GM12878 (cell line): ENCODE results near the gene PEX26.
A peak's percentile ranks its signal among the peaks of the same experiment; 100 is the strongest.

ENCODE experiments used
- ATF2 ChIP-seq: IDR thresholded peaks from 2 replicates; pipeline ENCODE4 v1.6.1; 2012; ENCODE audit warnings: low read length, inconsistent platforms
- ATF3 ChIP-seq: IDR thresholded peaks from 2 replicates; pipeline ENCODE4 v1.6.1; 2011; ENCODE audit warnings: low read depth, mild to moderate bottlenecking, low read length, moderate library complexity, borderline replicate concordance; ENCODE audit errors: extremely low read depth
- BHLHE40 ChIP-seq, 2 experiments: fragments of 450-650 bp in 1 of 2; IDR thresholded peaks; 2 replicates each; pipeline ENCODE4 v1.6.1; 2011 to 2017; ENCODE audit warnings: low read depth in 2 of 2, borderline replicate concordance in 1 of 2, improper control_type of control experiment in 1 of 2, low read length in 1 of 2, mild to moderate bottlenecking in 1 of 2
- GABPA ChIP-seq: IDR thresholded peaks from 2 replicates; pipeline ENCODE4 v1.6.1; 2014; ENCODE audit warnings: antibody characterized with exemption, low read depth, mild to moderate bottlenecking, inconsistent platforms
- IRF3 ChIP-seq: fragments of 450-650 bp; IDR thresholded peaks from 2 replicates; pipeline ENCODE4 v1.6.1; 2014; ENCODE audit warnings: mild to moderate bottlenecking
- JUND ChIP-seq: IDR thresholded peaks from 2 replicates; pipeline ENCODE4 v1.6.1; 2012; ENCODE audit warnings: low read depth, mild to moderate bottlenecking, low read length, improper control_type of control experiment, moderate library complexity
- NR2C2 ChIP-seq: IDR thresholded peaks from 2 replicates; pipeline ENCODE4 v1.6.1; 2011; ENCODE audit warnings: borderline replicate concordance, low read depth; ENCODE audit not compliant: control insufficient read depth, insufficient read length
- NRF1 ChIP-seq: conservative IDR thresholded peaks from 2 replicates; pipeline ENCODE4 v1.6.1; 2011; ENCODE audit warnings: mild to moderate bottlenecking, low read depth, low read length, improper control_type of control experiment
- POLR2A ChIP-seq: IDR thresholded peaks from 2 replicates; pipeline ENCODE4 v1.6.1; 2011; ENCODE audit warnings: low read depth, mild to moderate bottlenecking, low read length
- ZBTB40 ChIP-seq: fragments of 450-650 bp; IDR thresholded peaks from 2 replicates; pipeline ENCODE4 v1.6.1; 2016; ENCODE audit warnings: mild to moderate bottlenecking, moderate library complexity, borderline replicate concordance

- TF ChIP-seq NR2C2 (no peak), BHLHE40 (IDR thresholded peaks at IDR 0.05; ENCODE audit: borderline replicate concordance in 1 of 2, low read depth in 2 of 2, low read length in 1 of 2) (no peak), ATF3 (no peak), POLR2A (peak; percentile 54; the same call in 1 of the 2 replicates), ATF2 (no peak), JUND (no peak), IRF3 (no peak), GABPA (no peak), NRF1 (no peak), ZBTB40 (no peak)
Observed at GRCh38 chr22:18091916-18092526, 14.2 kb downstream of the PEX26 start.
